ENCODE measurements around the gene SLC44A5.

- no peak for TF ChIP-seq CTCF (IDR thresholded peaks at IDR 0.05; ENCODE audit: low read depth, low read length)
- no peak for TF ChIP-seq MAX (IDR thresholded peaks at IDR 0.05; ENCODE audit: low read depth, low read length)
- TF ChIP-seq POLR2A (IDR thresholded peaks at IDR 0.05; ENCODE audit: extremely low read depth, insufficient read length), result no peak
- no peak for TF ChIP-seq MYC (IDR thresholded peaks at IDR 0.05; ENCODE audit: low read depth, low read length)
Observed at GRCh38 chr1:75575837-75576236, 35.1 kb downstream of the SLC44A5 start.
